Central memory CD8-positive, alpha-beta T cell (primary cell): ENCODE data around the gene SPATA33.
"Not testable (repeated sequence)": the region's sequence is repeated elsewhere in the genome, so short reads cannot be mapped to it uniquely, and the experiment has no call there.

Source experiments
- ATAC-seq: fragments of 150-1000 bp; cut with Tn5 transposase; replicated peaks from 2 replicates; pipeline ENCODE4 v1.10.0; 2022; ENCODE audit warnings: mild to moderate bottlenecking, moderate FRiP score, moderate number of reproducible peaks; ENCODE audit not compliant: poor library complexity, severe bottlenecking; ENCODE audit errors: extremely low read depth
- DNase-seq, 2 donors: peaks; one replicate each; pipeline ENCODE4 v3.0.0; 2021; ENCODE audit warnings: low spot score in 2 of 2
- H3K27ac Mint-ChIP-seq: one replicate; pipeline ENCODE4 v1.8.0; 2022; ENCODE audit warnings: low read depth, mild to moderate bottlenecking, moderate library complexity, mixed read lengths
- H3K27me3 Mint-ChIP-seq: one replicate; pipeline ENCODE4 v1.8.0; 2022; ENCODE audit warnings: mixed read lengths
- H3K36me3 Mint-ChIP-seq: one replicate; pipeline ENCODE4 v1.8.0; 2022; ENCODE audit warnings: mild to moderate bottlenecking, moderate library complexity, mixed read lengths; ENCODE audit not compliant: insufficient read depth
- H3K4me1 Mint-ChIP-seq: one replicate; pipeline ENCODE4 v1.8.0; 2022; ENCODE audit warnings: mixed read lengths
- H3K4me3 Mint-ChIP-seq: one replicate; pipeline ENCODE4 v1.8.0; 2022; ENCODE audit warnings: mild to moderate bottlenecking, moderate library complexity, mixed read lengths
- H3K9me3 Mint-ChIP-seq: one replicate; pipeline ENCODE4 v1.8.0; 2022; ENCODE audit warnings: mixed read lengths

Gene SPATA33

DNA sequence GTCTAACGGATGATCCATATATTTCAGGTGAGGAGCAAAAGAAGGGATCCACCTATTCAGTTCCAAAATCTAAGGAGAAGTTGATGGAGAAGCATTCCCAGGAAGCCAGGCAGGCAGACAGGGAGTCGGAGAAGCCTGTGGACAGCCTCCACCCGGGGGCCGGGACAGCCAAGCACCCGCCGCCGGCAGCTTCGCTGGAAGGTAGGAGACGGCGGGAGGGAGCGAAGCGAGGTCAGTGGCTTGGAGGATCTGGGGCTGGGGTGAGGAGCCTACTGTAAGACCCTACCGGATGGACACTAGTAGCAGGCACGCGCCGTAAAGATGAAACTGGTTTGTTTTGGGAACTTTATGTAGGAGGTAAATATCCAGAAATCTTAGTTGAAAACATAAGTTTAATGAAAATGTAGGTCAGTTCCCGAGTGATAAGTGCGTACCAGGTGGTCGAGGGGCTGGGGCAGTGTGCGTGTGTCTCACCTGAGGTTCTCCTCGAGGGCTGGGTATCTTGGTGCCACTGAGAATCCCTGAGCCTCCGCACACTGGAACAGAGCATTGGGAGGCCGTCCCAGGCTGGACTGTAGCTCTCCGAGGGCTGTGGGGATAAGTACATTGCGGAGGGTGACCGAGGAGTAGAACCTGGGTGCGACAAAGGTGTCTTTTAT is 714 bp downstream of the SPATA33 start:
- no peak for ATAC-seq
- Mint-ChIP-seq H3K4me1 (peaks cover 24% of the 10 kb centered on the region), H3K27me3 (no peaks in the 10 kb centered on the region), H3K9me3 (no peaks in the 10 kb centered on the region), H3K36me3 (peaks cover 23% of the 10 kb centered on the region), H3K27ac (peak overlapping the region; percentile 84), H3K4me3 (peak overlapping the region; percentile 84)
- DNase-seq = no peak

DNA sequence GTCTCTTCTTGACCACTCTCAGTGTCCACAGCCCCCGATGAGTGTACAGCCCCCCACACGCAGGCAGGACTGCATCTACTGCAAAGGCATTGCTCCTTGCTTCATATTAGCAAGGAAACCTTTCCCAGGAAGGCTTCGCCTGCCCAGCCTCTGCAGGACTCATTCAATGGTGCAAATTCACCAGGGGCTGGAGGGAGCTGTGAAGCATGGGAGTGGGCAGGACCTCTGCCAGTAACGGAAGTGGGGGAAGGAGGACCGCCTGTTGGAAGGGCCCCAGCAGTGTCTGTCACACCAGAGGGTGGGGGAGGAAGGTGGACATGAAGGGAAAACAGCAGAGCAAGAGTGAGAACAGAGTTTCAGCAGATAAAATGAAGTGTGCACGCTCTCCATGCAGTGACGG is 2.5 kb downstream of the SPATA33 start:
- ATAC-seq (no peak), DNase-seq (no peak)
- Mint-ChIP-seq H3K36me3 (peaks cover 15% of the 10 kb centered on the region), H3K27me3 (no peaks in the 10 kb centered on the region), H3K4me1 (peaks cover 22% of the 10 kb centered on the region), H3K4me3 (no peak overlapping the region), H3K27ac (no peak overlapping the region), H3K9me3 (no peaks in the 10 kb centered on the region)

DNA sequence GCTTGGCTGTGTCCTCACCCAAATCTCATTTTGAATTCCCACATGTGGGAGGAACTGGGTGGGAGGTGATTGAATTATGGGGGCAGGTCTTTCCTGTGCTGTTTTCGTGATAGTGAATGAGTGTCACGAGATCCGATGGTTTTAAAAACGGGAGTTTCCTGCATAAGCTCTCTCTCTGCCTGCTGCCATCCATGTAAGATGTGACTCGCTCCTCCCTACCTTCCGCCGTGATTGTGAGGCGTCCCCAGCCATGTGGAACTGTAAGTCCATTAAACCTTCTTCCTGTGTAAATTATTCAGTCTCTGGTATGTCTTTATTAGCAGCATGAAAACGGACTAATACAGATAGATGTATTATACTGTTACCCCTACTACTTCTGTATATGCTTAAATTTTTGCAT is 3.6 kb downstream of the SPATA33 start:
- no peaks in the 10 kb centered on the region for H3K9me3 Mint-ChIP-seq
- H3K27me3 Mint-ChIP-seq = no peaks in the 10 kb centered on the region
- H3K4me3 Mint-ChIP-seq = no peak overlapping the region
- H3K4me1 Mint-ChIP-seq = peaks cover 16% of the 10 kb centered on the region
- H3K36me3 Mint-ChIP-seq = peaks cover 11% of the 10 kb centered on the region
- DNase-seq (no peak), ATAC-seq (no peak)
- H3K27ac Mint-ChIP-seq = no peak overlapping the region

DNA sequence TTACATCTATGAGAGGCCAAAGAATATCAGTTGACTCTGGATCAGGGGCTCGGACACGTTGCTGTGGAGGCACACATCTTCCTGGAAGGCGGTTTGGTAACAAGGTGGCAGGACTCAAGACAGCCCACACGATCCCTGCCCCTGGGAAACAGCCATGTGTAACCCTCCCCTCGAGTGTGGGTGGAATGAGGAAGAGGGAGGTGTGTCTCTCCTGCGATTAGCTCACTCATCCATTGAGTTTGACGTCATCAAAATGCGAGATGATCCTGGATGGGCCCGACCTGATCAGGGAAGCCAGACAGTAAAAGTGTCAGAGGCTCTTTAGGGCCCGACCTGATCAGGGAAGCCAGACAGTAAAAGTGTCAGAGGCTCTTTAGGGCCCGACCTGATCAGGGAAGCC is 6.6 kb downstream of the SPATA33 start:
- H3K27me3 Mint-ChIP-seq, H3K9me3 Mint-ChIP-seq, ATAC-seq, DNase-seq, H3K4me3 Mint-ChIP-seq, H3K27ac Mint-ChIP-seq, H3K4me1 Mint-ChIP-seq, H3K36me3 Mint-ChIP-seq: not testable (repeated sequence)

DNA sequence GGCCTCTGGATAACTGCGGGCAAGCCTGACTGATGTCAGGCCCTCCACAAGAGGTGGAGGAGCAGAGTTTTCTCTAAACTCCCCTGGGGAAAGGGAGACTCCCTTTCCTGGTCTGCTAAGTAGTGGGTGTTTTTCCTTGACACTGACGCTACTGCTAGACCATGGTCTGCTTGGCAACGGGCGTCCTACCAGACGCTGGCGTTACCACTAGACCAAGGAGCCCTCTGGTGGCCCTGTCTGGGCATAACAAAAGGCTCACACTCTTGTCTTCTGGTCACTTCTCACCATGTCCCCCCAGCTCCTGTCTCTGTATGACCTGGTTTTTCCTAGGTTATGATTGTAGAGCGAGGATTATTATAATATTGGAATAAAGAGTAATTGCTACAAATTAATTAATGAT is 9.4 kb downstream of the SPATA33 start:
- H3K27ac Mint-ChIP-seq, H3K36me3 Mint-ChIP-seq, H3K27me3 Mint-ChIP-seq: not testable (repeated sequence)

DNA sequence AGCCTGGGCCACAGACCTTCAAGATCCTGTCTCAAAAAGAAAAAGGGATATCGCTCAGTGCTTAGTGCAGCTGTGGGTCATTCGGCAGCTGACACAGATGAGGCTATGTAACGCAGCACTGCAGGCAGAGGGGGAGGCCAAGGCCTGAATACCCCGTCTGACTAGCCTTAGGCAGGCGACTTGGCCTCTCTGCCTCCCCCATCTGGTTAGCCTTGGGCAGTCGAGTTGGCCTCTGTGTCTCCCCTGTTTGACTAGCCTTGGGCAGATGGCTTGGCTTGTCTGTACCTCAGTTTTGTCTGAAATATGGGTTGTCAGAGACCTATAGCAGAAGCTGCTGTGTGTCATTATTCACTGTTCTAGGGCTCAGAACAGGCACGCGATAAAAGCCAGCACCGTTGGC is 10.0 kb downstream of the SPATA33 start:
- Mint-ChIP-seq H3K4me3 (no peak overlapping the region), H3K4me1 (no peaks in the 10 kb centered on the region), H3K27me3 (no peaks in the 10 kb centered on the region), H3K27ac (no peak overlapping the region), H3K9me3 (no peaks in the 10 kb centered on the region), H3K36me3 (no peaks in the 10 kb centered on the region)
- ATAC-seq (no peak), DNase-seq (no peak)

More for the DNA sequence above, 9.4 kb downstream of the SPATA33 start:
- H3K4me3 Mint-ChIP-seq, H3K4me1 Mint-ChIP-seq, ATAC-seq, DNase-seq, H3K9me3 Mint-ChIP-seq: not testable (repeated sequence)

DNA sequence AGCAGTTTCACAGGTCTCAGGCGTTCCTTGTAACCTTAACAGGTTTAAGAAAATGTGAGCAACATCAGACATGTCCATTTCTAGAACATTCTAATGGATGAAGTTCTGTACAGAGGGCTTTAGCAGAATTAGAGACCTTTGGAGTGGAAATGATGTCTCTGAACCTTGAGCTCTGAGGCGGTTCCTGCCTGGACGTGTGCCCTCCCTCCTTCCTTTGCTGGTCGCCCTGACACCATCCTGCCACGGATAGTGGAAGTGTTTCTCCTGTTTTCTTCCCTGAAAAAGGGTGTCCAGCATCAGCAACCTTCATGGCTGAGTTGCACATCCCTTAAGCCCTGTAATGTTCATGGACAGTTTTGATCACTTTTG is 11.1 kb downstream of the SPATA33 start:
- Mint-ChIP-seq H3K27me3 (no peaks in the 10 kb centered on the region), H3K4me3 (no peak overlapping the region), H3K4me1 (no peaks in the 10 kb centered on the region), H3K9me3 (no peaks in the 10 kb centered on the region), H3K27ac (no peak overlapping the region), H3K36me3 (no peaks in the 10 kb centered on the region)
- ATAC-seq (no peak), DNase-seq (no peak)

DNA sequence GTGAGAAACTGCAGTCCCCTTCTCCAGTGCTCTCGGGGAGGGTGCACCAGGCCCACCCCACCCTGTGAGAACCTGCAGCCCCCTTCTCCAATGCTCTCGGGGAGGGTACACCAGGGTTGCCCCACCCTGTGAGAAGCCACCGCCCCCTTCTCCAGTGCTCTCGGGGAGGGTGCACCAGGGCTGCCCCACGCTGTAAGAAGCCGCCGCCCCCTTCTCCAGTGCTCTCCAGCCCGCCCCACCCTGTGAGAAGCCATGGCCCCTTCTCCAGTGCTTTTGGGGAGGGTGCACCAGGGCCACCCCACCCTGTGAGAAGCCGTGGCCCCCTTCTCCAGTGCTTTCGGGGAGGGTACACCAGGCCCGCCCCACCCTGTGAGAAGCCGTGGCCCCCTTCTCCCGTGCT is 12.1 kb downstream of the SPATA33 start:
- H3K36me3 Mint-ChIP-seq = peaks cover 1% of the 10 kb centered on the region
- H3K9me3 Mint-ChIP-seq = no peaks in the 10 kb centered on the region
- no peak for DNase-seq
- no peak overlapping the region for H3K4me3 Mint-ChIP-seq
- no peak for ATAC-seq
- no peaks in the 10 kb centered on the region for H3K4me1 Mint-ChIP-seq
- no peaks in the 10 kb centered on the region for H3K27me3 Mint-ChIP-seq
- H3K27ac Mint-ChIP-seq = no peak overlapping the region

DNA sequence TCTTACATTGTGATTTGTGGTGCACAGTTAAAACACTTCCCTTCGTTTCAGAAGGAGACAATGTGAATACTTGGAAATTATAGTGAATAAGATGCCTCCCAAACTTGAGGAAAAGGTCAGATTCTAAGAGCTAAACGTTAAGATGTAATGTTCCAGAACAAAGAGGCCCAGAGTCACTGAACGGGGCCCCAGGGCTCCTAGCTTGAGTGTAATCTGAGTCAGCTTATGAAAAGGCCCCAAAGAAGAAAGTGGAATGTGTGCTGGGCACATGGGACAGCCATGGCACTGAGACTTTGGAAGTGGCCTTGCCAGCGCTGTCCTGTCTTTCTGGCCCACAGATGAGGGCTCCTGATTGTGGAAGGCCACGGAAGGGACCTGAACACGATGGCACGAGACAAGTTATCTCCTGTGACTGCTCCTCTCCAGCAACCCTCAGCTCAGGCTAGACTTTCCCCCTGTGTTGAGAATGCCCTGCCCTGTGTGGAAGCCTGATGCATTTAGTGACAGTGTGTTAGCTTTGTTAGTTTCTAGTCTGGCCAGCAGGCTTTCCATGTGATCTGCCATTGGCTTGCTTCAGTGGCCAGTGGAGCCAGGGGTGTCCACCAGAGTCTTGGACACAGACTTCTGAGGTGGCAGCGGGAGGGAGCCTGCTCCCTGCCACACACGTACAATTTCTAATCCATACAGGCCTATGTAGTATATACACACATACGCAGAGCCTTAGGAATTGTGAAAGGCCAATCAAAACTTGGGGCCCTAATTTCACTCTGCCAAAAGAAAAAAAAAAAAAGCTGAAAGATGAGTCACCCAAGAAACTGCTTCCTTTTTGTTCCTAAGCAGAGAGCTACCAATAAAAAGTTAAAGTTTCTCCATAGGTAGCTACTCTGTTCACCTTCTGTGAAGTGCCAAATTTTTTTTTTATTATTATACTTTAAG is 13.1 kb downstream of the SPATA33 start:
- H3K4me1 Mint-ChIP-seq = no peaks in the 10 kb centered on the region
- no peak overlapping the region for H3K27ac Mint-ChIP-seq
- DNase-seq (no peak), ATAC-seq (no peak)
- H3K27me3 Mint-ChIP-seq = no peaks in the 10 kb centered on the region
- H3K36me3 Mint-ChIP-seq = peaks cover 1% of the 10 kb centered on the region
- no peak overlapping the region for H3K4me3 Mint-ChIP-seq
- no peaks in the 10 kb centered on the region for H3K9me3 Mint-ChIP-seq

DNA sequence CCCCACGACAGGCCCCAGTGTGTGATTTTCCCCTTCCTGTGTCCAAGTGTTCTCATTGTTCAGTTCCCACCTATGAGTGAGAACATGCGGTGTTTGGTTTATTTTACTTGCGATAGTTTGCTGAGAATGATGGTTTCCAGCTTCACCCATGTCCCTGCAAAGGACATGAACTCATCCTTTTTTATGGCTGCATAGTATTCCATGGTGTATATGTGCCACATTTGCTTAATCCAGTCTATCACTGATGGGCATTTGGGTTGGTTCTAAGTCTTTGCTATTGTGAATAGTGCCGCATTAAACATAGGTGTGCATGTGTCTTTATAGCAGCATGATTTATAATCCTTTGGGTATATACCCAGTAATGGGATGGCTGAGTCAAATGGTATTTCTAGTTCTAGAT is 13.9 kb downstream of the SPATA33 start:
- not testable (repeated sequence) for H3K4me1 Mint-ChIP-seq, DNase-seq, H3K27ac Mint-ChIP-seq, H3K4me3 Mint-ChIP-seq, H3K27me3 Mint-ChIP-seq, H3K9me3 Mint-ChIP-seq, H3K36me3 Mint-ChIP-seq, ATAC-seq

DNA sequence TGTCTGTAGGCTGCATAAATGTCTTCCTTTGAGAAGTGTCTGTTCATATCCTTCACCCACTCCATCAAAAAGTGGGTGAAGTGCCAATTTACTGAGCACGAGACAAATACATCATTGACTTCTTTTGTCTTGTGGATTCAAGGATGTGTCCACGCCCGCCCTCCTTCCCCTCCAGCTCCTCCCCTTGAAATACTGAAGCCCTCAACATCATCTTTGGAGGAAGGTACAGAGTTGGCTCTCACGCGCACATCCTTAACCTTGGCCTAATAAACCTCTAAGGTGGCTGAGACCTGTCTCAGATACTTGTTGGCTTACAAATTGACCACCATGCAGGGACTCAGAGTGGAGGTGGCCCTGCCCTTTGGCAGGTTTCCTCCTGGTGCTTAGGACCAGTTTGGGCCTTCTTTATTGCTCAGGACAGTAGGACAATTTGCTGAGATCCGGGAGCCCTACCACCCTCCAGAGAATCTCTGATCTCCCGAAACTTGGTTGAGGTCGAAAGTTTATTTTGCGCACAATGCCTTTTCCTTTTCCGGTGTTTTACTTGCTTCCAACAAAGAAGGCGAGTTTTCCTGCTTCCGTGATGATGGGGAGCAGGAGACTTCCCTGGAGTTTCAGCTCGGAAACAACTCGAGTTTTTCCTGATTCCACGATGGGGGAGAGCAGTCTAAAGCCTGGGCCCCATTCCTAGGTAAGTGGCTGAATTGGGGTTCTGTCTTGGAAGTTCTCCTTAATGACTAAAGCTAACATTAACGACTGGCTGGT is 14.7 kb downstream of the SPATA33 start:
- H3K4me1 Mint-ChIP-seq = no peaks in the 10 kb centered on the region
- no peaks in the 10 kb centered on the region for H3K27me3 Mint-ChIP-seq
- no peaks in the 10 kb centered on the region for H3K9me3 Mint-ChIP-seq
- DNase-seq (no peak), ATAC-seq (no peak)
- no peak overlapping the region for H3K4me3 Mint-ChIP-seq
- H3K27ac Mint-ChIP-seq = no peak overlapping the region
- H3K36me3 Mint-ChIP-seq = peaks cover 1% of the 10 kb centered on the region

DNA sequence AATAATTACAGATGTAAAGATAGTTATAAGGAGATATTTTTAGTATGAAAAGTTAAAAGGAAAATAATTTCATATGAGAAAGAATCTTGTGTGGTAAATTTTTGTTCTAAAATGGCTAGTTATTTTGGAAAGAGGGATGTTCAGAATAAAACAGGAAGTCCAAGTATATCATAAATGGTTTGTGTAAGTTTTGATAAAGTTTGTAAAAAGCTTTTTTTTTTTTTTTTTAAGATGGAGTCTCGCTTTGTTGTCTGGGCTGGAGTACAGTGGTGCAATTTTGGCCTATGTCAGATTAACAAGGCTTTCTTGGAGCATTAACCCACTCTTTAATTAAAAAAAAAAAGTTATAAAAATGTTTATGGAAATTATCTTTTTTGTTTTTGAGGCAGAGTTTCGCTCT is 20.6 kb downstream of the SPATA33 start:
- DNase-seq (no peak), ATAC-seq (no peak)
- H3K4me3 Mint-ChIP-seq = no peak overlapping the region
- no peak overlapping the region for H3K27ac Mint-ChIP-seq
- no peaks in the 10 kb centered on the region for H3K9me3 Mint-ChIP-seq
- H3K36me3 Mint-ChIP-seq = peaks cover 1% of the 10 kb centered on the region
- H3K27me3 Mint-ChIP-seq = no peaks in the 10 kb centered on the region
- no peaks in the 10 kb centered on the region for H3K4me1 Mint-ChIP-seq
